ENCODE data around the gene ASAP3.
"Not testable (repeated sequence)": the region's sequence is repeated elsewhere in the genome, so short reads cannot be mapped to it uniquely, and the experiment has no call there.

Gene ASAP3

DNA sequence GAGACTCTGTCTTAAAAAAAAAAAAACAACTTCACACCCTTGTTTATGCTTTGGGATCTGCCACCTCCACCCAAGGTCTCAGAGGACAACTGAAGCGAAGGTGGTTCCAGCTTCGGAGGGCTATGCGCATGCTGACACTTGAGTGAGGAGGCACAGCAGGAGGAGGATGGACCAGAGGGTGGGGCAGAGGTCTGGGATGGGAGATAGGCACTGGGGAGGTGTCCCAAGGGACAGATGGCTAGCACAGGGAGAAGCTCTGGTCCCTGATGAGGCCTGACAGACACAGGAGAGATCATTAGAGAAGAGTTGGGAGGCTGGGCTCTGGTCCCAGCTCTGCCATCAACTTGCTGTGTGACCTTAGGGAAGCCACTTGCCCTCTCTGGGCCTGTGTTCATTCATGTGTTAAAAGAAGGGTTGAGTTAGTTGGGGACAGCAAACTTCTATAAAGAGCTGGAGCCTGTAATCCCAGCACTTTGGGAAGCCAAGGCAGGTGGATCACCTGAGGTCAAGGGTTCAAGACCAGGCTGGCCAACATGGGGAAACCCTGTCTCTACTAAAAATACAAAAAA is 30.2 kb upstream of the ASAP3 start:
- no peak for DNase-seq (ENCODE audit: low read depth)

DNA sequence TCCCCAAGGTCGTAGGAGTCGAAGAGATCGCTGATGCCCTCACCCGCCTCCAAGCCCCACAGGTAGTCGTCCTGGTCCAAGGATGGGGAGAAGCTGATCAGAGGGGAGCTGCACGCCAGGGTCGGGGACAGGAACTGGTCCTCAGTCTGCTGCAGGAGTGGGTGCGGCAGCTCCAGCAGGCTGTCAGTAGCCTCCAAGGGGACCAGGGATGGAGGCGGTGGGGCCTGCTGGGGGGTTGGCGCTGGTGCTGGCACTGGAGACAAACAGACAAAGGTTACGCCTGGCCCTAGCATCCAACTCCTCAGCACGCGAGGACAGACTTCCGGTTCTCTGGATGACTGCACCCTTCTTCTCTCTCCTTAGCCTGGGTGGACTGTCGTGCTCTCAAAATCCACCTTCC is 25.9 kb upstream of the ASAP3 start:
- DNase-seq (ENCODE audit: low read depth): no peak

DNA sequence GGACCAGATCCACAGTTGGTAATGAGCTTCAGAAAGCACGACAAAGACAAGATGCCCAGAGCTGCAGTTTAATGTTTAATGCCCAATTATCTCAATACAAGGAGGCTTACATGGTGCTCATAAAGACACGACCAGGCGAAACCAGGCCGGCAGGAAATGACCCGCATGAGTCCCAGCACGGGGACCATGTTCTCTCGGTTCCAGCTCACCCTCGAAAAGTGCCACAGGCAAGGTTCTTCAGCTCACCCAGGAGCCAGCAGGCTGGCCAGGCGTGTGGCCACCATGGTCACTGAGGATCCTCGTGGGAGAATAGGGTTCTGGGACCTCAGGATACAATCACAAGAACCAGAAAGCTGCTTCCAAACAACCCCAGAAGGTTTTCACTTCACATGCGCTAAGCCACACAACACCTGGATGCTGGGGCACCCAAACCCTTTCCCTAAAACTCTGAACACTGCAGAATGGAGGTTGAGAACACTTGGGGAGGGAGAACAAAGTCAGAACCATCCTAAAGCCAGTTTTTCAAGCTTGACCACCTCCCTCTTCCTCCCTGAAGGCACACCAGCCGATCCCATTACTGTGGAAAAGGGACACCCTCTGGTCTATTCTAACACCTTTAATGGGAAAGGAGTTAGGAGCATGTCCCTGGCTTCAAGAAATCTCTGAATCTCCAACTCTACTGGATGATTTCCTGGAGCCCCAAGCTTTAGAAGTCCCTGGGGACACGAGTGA is 22.6 kb upstream of the ASAP3 start:
- DNase-seq (ENCODE audit: low read depth): no peak

DNA sequence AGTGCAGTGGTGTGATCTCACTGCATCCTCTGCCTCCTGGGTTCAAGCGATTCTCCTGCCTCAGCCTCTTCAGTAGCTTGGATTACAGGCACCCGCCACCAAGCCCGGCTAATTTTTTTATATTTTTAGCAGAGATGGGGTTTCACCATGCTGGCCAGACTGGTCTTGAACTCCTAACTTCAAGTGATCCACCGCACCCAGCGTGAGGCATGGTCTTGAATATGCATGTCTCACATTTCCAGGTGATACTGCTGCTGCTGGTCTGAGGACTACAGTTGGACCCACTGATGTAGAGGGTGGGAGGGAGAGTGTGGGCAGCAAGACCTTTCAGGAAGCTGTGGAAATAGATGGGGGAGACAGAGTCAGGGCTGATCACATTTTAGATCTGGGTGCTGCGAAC is 21.9 kb upstream of the ASAP3 start:
- no peak for DNase-seq (ENCODE audit: low read depth)

DNA sequence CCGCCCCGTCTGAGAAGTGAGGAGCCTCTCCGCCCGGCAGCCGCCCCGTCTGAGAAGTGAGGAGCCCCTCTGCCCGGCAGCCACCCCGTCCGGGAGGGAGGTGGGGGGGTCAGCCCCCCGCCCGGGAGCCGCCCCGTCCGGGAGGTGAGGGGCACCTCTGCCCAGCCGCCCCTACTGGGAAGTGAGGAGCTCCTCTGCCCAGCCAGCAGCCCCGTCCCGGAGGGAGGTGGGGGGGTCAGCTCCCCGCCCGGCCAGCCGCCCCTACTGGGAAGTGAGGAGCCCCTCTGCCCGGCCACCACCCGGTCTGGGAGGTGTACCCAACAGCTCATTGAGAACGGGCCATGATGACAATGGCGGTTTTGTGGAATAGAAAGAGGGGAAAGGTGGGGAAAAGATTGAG is 20.2 kb upstream of the ASAP3 start:
- not testable (repeated sequence) for DNase-seq (ENCODE audit: low read depth)

DNA sequence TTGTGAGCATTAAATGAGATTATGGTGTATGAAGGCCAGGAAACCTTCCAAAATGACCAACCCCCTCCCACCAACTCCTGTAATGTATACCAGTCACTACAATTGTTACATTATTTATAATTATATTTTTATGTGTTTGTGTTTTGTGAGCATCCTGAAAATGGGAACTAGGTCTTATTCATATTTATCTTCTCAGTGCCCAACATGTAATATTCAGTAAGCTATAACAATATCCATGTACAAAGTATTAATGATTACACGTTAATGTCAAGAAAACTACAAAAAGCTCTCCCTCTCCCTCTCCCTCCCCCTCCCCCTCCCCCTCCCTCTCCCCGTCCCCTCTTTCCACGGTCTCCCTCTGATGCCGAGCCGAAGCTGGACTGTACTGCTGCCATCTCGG is 19.0 kb upstream of the ASAP3 start:
- no peak for DNase-seq (ENCODE audit: low read depth)

DNA sequence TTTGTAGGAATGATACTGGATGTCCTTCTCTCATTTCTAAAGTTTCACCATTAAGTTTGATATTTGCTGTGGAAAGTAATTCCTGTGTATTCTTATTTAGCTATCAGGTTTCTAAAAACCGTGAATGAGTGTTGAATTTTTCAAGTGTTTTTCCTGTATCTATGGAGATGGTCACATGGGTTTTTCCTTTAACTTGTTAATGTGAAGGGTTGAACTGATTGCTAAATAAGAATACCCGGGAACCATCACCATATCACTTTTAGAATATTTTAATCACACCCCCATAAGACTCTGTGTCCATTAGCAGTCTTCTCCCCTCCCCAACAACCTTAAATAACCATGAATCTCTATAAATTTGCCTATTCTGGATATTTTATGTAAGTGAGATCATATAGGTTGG is 16.5 kb upstream of the ASAP3 start:
- no peak for DNase-seq (ENCODE audit: low read depth)

DNA sequence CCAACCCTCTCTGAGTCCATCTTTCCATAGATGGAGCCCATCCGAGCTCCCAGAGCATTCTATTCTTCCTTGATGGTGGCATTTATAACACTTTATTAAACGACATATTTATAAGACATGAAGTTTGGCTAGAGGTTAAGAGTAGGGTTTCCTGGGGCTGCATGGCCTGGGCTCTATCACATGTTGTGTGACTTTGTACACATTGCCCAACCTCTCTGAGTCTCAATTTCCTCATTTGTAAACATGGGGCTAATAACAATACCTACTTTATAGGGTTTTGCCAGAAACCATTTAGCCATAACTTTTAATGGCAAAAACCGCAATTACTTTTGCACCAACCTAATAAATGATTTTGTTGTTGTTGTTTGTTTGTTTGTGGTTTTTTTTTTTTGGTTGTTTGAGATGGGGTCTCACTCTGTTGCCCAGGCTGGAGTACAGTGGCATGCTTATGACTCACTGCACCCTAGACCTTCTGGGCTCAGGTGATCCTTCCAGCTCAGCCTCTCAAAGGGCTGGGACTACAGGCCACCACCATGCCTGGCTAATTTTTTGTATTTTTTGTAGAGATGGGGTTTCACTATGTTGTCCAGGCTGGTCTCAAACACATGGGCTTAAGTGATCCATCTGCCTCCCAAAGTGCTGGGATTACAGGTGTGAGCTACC is 13.9 kb upstream of the ASAP3 start:
- DNase-seq (ENCODE audit: low read depth): no peak

DNA sequence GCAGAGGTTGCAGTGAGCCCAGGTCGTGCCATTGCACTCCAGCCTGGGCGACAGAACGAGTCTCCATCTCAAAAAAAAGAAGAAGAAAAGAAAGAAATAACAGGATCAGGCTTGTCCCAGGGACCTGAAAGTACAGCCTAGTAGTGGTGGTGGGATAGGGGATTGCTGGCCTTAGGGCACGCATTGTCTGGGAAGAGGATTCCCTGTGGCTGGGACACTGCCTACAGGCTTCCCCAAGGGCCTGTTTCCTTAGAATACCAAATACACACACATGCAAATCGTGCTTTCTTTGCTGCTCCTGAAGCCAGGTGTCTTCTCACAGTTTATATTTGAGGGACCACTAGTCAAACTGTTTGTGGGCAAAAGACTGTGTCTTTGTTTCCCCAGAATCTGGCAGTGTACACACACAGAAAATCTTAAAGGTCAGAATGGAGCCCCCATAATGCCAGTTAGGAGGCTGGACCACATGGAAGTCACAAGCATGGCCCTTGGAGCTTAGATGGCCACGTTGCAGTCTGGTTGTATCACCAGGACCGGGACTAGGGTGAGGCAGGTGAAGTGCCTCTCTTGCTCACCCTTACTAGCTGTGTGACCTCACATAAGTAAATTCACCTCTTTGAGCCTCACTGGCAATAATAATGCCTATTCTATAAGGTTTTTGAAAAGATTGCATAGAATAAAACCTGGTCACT is 12.7 kb upstream of the ASAP3 start:
- no peak for DNase-seq (ENCODE audit: low read depth)

DNA sequence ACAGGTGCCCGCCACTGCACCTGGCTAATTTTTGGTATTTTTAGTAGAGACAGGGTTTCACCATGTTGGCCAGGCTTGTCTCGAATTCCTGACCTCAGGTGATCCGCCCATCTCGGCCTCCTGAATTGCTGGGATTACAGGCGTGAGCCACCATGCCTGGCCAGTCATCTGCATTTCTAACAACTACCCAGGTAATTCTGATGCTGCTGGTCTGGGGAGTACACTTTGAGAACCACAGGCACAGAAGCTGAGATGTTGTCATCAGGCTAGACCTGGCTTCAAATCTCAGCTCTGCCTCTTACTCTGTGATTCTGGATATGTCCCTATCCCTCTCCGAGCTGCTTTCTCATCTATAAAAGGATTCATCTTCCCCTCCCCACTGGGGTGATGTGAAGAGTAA is 10.9 kb upstream of the ASAP3 start:
- not testable (repeated sequence) for DNase-seq (ENCODE audit: low read depth)

DNA sequence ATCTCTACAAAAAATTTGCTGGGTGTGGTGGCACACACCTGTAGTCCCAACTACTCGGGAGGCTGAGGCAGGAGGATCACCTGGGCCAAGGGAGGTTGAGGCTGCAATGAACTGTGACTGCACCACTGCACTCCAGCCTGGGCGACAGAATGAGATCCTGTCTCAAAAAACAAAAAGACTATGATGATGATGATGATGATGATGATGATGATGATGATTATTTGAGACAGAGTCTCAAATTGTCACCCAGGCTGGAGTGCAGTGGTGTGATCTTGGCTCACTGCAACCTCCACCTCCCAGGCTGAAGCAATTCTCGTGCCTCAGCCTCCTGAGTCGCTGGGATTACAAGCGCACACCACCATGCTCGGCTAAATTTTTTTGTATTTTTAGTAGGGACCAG is 8.8 kb upstream of the ASAP3 start:
- DNase-seq (ENCODE audit: low read depth): not testable (repeated sequence)

DNA sequence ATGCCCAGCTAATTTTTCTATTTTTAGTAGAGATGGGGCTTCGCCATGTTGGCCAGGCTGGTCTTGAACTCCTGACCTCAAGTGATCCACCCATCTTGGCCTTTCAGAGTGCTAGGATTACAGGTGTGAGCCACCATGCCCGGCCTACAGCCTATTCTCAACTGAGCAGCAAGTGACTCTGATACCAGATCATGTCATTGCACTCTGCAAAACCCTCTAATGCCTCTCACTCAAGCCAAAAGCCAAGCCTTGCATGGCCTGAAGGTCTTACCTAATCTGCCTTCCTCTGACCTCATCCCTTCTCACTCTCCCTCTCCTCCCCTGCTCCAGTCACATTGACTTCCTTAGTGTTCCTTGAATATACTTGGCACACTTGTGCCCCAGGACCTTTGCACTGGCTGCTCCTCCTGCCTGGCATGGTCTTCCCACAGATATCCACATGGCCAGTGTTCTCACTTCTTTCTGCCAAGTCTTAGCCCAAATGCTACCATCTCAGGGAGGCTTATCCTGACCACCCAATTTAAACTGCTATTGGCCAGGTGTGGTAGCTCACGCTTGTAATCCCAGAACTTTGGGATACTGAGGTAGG is 8.2 kb upstream of the ASAP3 start:
- no peak for DNase-seq (ENCODE audit: low read depth)

DNA sequence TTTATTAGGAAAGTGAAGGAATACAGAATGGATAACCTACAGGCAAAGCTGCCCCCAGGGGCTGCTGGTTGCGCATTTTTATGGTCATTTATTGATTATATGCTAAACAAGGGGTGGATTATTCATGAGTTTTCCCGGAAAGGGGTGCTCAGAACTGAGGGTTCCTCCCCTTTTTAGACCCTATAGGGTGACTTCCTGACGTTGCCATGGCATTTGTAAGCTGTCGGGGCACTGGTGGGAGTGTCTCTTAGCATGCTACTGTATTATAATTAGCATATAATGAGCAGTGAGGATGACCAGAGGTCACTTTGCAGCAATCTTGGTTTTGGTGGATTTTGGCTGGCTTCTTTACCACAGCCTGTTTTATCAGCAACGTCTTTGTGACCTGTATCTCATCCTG is 5.9 kb upstream of the ASAP3 start:
- DNase-seq (ENCODE audit: low read depth): no peak

DNA sequence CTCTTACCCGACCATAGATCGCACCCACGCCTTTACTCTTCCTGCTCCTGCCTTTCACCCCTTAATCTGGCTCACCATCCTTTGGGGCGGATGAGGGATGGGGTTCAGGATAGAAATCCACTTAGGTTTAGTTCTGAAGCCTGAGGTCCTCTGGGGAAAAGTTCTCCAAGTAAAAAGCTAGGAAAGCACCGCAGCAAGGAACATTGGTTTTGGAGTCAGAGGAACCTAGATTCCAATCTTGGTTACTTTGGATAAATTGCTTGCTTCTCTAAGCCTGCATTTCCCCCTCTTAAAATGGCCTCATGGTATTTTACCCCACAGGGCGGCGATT is 988 bp upstream of the ASAP3 start:
- no peak for DNase-seq (ENCODE audit: low read depth)

DNA sequence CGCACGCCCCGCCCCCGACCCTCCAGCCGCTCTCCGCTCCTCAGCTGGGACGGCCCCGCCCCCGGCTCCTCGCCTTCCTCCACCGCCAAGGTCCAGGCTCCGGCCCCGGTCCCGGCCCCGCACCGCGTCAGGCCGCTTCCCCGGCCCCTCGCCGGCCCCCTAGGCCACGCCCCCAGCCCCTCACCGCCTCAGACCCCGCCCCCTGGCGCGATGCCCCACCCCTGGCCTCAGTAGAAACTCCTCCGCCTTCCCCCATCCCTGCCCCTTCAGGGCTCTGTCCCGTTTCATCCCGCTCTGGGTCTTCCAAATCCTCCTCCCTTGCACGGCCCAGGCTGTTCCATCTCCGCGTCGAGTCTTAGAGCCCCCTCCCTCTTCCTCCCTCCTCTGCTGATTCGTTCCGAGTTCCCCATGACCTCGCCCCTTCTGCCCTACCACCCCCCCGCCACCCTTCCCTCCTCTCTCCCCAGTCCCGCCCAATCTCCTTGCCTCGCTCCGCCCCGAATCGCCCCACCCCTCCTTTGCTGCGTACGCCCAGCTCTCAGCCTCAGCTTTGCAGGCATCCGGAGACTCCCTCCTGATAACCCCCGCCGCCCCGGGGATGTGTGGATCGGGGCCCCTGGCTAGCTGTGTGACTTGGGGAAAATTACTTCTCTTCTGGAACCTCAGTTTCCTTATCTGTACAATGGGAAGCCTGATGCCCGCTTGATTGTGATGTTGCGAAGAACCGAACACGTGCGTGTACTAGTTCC is 448 bp upstream of the ASAP3 start:
- DNase-seq (ENCODE audit: low read depth): peak; percentile 87

DNA sequence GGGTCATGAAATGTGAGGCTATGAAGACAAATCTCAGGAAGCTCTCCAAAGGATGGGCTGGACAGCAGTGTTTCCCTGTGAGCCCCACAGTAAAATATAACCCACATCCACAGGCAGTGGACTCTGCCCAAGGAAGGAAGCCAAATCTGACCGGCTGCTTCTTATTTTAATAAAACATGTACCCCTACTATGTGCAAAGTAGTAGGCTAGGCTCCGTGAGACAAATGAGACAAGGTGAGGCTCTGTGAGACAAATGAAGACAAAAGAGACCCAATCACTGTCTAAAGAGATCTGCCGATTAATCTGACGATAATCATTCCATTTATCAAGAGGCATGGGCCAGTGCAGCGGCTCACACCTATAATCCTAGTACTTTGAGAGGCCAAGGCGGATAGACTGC is 2.1 kb downstream of the ASAP3 start:
- DNase-seq (ENCODE audit: low read depth): no peak

DNA sequence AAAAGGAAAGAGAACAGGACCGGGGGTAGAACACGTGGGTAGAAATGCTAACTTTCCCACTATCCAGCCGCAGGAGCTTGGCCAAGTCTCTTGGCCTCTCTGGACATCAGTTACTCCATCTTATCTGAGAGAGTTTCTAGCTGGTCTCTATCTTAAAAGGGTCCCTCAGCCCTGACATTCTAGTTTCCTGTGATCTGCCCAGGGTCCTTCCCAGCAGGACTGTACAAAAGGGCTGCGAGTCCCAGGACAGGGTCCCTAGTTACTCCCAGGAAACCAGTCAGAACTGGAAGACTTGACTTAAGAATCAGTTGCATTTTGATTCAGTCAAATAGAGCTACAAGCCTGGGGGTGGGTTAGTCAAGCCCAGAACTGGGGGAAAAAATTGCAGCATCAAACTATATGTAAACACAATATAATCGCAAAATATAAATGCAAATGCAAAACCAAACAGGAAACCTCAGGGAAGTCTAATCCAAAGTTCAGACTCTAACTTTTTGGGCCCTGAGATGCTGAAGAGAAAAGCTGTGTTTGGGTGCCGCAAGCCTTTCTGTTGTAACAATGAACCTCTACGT is 2.9 kb downstream of the ASAP3 start:
- DNase-seq (ENCODE audit: low read depth): no peak

DNA sequence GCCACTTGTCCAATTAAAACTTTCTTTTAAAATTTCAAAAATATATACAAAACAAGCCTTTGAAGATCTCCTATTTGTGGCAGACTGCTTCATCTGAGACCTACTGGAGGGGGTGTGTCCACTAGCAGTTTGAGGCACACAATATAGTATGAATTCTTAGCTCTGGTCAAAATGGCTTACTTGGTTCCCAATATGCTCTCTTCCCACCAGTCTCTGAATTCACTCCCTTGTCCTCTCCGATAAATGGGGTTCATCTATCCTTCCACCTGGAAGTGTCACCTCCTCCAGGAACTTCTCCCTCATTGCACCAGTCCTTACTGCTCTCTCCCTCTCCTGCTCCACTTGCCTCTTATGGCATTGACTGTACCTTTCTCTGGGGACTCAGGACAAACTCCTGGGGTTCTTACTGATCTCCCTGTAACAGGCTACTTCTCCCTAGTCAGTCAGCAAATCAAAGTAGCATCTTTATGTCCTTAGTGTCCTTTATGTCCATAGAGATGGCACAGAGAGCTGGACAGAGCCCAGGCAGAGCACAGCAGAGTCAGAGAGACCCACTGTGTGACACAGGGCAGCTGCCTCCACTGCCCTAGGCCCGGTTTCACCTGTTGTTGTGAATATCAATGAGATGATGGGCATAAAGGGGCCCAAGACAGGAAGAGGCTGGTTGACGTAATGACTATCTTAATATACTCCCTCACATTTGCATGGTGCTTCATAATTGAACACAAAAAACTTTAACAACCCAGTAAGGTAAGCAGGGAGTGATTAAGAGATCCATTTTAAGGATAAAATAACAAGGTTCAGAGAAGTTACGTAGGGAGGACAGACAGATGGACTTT is 3.6 kb downstream of the ASAP3 start:
- no peak for DNase-seq (ENCODE audit: low read depth)

DNA sequence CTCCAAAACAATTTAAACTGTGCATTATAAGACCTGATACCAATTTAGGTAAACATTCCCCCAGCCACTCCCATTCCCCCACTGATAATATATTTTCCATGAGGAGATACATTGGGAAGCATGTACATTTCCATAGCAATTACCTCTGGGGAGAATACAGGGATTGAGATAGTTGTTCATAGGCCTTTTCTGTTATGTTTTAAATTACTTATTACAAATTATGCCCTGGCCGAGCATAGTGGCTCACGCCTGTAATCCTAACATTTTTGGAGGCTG is 4.4 kb downstream of the ASAP3 start:
- DNase-seq (ENCODE audit: low read depth): no peak

DNA sequence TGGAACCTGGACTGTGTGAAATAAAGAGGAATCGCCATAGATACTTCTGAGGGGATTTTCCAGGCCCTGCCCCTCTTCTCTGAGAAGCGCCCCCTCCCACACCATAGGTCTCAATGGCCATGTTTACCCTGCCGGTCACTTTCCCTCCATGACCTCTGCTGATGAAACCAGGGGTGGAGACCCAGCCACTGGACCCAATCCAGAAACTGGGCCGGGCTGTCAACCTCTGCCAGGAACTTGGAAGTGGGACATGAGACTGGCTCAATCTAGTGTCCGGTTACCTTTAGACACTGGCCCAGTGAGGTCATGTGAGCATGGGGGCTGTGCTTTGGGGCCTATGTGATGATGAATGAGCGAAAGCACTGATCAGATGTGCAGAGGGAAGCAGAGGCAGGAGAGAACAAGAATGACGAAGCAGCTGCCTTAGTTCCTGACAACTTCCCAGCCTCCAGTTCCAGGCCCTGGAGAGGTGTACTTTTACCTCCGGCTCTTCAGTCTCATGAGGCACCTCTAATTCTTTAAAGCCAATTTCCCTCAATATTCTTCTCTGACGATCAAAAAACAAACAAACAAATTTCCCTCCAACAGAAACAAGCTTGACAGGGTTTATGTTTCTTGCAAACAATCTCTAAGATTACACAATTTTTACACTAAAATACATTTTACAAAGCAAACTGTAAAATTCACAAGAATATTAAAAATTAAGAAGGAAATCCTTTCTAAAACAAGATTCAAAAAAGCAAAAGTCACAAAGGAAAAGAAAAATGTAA is 4.9 kb downstream of the ASAP3 start:
- DNase-seq (ENCODE audit: low read depth): peak; percentile 31

Measured in ELR (cell line).